T47D (cell line): ENCODE data around the gene ALDOC.

Experiments
- DNase-seq, 2 experiments: peaks; one replicate each; pipeline versions ENCODE4 v3.0.0 to v3.0.0-alpha.2; 2011 to 2012; ENCODE audit warnings: low read depth in 1 of 2, low spot score in 1 of 2
- JUND ChIP-seq: IDR thresholded peaks from 2 replicates; pipeline ENCODE4 v1.6.1; 2012; ENCODE audit warnings: low read depth
- in situ Hi-C: cut with HindIII; loops from 2 replicates; pipeline ENCODE4 v1.10.0; 2016; ENCODE audit warnings: low sequenced_read_pairs, low pct_unique_long_range_greater_than_20kb

Gene ALDOC

GRCh38 chr17:28544402-28545140 is 32.1 kb downstream of the ALDOC start:
- in situ Hi-C loops: no loop called here
- no peak for TF ChIP-seq JUND
- no peak for DNase-seq

- in situ Hi-C loops: no loop called here
- no peak for TF ChIP-seq JUND
- peak in 1 of 2 experiments; percentile 77 for DNase-seq
These were observed 35.3 kb downstream of the ALDOC start for GRCh38 chr17:28541439-28541838.

- TF ChIP-seq JUND: no peak
- in situ Hi-C loops: no loop called here
- DNase-seq: peak in 1 of 2 experiments; percentile 60
These were observed 36.5 kb downstream of the ALDOC start for GRCh38 chr17:28540231-28540630.

GRCh38 chr17:28538296-28538895 is 38.3 kb downstream of the ALDOC start:
- in situ Hi-C loops: no loop called here
- no peak for DNase-seq
- no peak for TF ChIP-seq JUND

DNA sequence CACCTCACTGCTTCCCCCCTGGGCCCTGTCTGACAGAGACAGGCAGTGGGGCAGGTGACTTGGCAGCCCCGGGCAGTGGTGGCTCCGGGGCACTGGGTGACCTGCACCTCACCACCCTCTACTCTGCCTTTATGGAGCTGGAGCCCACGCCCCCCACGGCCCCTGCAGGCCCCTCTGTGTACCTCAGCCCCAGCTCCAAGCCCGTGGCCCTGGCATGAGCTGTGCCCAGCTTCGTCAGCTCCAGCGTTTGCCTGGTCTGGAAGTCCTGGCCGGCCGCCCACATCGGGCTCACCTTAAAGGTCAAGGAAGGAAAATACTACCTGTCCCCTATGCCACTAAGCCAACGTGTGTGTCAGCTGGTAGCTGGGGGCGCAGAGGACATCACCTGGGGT is 39.5 kb downstream of the ALDOC start:
- no peak for TF ChIP-seq JUND
- in situ Hi-C loops: no loop called here
- no peak for DNase-seq

DNA sequence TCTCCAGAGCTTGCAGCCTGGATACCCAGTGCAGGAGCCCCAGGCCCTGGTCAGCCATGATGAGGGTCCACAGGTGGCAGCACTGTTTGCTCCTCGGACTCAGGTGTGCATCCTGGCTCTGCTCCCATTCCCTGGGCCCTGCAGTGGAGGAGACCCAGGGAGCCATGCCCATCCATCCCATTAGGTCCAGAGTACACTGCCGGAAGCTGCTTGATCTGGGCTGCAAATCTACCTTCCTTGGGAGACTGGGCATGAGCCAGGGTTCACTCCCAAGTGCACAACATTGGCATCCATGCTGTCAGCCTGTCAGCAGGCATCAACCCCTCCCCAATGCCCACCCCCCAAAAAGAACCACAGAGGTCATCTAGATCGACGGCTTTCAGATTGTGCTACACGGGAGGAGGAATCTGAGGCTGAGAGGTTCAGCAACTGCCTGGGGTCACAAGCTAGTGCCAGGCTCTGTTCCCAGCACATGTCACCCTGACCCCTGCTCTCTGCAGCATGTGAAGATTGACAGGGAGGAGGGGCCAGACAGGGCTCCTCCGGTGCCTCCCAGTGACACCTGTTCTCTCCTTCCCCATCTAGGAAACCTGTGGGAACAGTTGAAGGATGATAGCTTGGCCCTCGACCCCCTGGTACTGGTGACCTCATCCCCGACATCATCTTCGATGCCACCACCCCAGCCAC is 40.0 kb downstream of the ALDOC start:
- no peak for TF ChIP-seq JUND
- in situ Hi-C loops: no loop called here
- DNase-seq: peak in 1 of 2 experiments; percentile 82

GRCh38 chr17:28534740-28535375 is 41.8 kb downstream of the ALDOC start:
- no peak for DNase-seq
- no peak for TF ChIP-seq JUND
- in situ Hi-C loops: no loop called here

- in situ Hi-C loops: no loop called here
- TF ChIP-seq JUND: no peak
- DNase-seq: no peak
These were observed 43.4 kb downstream of the ALDOC start for GRCh38 chr17:28533091-28533807.

- in situ Hi-C loops: no loop called here
- no peak for TF ChIP-seq JUND
- no peak for DNase-seq
These were observed 44.4 kb downstream of the ALDOC start for GRCh38 chr17:28532050-28532960.

- TF ChIP-seq JUND: no peak
- no peak for DNase-seq
- in situ Hi-C loops: no loop called here
These were observed 45.8 kb downstream of the ALDOC start for GRCh38 chr17:28530926-28531325.

DNA sequence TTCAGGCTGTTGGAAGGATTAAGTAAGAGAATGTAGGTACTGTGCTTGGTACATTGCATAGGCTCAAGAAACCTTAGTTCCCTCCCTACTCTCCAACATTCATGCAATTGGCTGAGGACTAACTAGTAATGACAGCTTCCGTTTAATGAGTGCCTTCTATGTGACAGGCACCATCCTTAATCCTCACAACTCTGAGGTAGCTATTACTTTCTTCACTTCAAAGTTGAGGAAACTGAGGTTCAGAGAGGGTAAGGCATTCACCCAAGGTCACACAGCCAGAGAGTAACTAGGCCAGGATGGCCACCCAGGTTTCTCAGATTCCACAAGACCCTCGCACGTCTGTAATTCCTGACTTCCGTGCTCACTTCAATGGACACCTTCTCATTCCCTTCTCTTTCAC is 46.4 kb downstream of the ALDOC start:
- in situ Hi-C loops: no loop called here
- no peak for DNase-seq
- TF ChIP-seq JUND: no peak

GRCh38 chr17:28529013-28529400 is 47.7 kb downstream of the ALDOC start:
- in situ Hi-C loops: no loop called here
- no peak for DNase-seq
- no peak for TF ChIP-seq JUND
